GM18858 (cell line): ENCODE results near the gene BTBD2.
"Not testable (repeated sequence)": the region's sequence is repeated elsewhere in the genome, so short reads cannot be mapped to it uniquely, and the experiment has no call there.

Experiments
- ATAC-seq: cut with Tn5 transposase; IDR thresholded peaks from one replicate; pipeline ENCODE4 v1.9.1; 2021; ENCODE audit not compliant: unreplicated experiment

The BTBD2 gene

DNA sequence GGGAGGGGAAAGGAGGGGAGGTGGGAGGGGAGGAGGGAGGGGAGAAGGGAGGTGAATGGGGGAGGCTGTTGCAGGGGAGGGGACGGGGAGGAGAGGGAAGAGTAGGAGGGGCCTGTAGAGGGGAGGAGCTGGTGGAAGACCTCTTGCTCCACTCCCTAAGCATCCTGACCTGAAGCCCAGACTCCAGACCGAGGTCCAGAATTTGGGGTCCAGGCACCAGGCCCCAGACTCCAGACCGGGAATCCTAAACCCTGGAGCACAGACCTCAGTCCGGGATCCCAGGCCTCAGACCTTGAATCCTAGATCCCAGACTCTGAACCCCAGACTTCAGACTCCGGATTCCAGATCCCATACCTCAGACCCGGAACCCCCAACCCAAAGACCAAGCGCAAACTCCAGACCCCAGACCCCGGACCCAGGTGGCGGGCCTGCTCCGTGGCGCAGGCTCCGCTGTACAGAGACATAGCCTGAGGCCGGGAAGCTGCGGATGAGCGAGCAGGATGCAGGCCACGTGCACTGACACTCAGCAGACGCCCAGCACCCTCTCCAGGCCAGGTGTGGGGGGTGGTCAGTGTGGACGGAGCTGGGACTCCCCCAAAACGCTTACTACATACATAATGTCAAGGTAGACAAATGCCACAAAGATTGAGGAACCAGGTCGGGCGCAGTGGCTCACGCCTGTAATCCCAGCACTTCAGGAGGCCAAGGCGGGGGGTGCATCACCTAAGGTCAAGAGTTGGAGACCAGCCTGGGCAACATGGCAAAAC is 710 bp upstream of the BTBD2 start:
- no peak for ATAC-seq

DNA sequence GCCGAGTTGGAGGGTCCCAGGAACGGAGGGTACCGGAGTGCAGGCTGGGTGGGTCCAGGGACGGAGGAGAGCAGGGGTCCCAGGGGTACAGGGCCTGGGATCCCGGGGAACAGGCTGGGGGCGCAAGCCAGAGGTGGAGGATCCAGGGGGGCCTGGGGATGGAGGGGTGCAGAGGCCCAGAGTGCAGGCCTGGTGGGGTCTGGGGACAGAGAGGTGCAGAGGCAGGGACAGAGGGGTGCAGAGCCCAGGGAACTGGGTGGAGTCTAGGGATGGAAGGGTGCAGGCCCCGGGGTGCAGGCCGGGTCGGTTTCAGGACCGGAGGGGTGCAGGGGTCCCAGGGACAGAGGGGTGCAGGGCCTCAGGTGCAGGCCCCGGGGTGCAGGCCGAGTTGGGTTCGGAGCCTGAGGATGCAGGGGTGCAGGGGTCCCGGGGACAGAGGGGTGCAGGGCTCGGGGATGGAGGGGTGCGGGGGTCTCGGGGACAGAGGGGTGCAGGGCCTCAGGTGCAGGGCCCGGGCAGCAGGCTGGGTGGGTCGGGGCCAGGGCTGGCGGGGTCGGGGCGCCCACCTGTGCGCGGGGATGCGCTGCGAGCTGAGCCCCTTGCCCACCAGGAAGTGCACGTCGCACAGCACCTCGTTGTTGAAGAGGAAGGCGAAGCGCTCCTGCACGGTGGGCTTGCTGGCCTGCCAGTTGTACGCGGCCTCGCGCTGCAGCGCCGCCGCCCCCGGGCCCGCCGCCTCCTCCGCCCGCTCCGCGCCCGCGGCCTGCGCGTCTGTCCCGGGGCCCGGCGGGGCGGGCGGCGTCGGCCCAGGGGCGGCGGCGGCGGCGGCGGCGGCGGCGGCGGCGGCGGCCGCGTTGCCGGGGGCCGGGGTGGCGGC is 545 bp downstream of the BTBD2 start:
- no peak for ATAC-seq

DNA sequence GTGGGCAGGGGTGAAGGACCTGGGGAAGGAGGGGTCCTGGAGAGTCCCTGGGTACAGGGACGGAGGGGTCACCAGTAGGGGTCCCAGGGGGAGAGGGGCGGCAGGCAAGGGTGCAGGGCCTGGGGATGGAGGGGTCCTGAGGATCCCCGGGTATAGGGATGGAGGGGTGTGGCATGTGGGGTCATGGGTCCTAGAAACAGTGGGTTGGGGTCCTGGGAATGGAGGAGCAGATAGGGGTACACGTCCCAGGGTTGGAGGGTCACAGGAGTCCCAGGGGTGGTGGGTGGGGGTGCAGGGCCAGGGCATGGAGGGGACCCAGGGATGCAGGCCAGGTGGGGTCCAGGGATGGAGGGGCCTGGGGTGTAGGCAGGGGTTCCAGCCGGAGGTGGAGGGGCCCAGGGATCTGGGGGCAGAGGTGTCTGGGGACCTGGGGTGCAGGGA is 1.4 kb downstream of the BTBD2 start:
- ATAC-seq, result no peak

DNA sequence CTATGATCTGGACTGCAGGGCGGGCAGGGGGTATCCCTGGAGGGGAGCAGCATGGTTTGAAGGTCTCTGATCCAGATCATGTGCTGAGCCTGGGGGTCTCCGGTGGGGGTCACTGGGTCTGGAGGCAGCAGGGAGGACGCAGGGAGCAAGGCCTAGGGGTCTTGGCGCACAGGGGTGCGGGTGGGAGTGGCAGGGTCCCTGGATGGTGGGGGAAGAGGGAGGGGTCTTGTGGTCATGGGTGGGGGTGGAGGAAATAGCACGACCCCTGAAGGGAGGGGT is 1.9 kb downstream of the BTBD2 start:
- ATAC-seq, result no peak

DNA sequence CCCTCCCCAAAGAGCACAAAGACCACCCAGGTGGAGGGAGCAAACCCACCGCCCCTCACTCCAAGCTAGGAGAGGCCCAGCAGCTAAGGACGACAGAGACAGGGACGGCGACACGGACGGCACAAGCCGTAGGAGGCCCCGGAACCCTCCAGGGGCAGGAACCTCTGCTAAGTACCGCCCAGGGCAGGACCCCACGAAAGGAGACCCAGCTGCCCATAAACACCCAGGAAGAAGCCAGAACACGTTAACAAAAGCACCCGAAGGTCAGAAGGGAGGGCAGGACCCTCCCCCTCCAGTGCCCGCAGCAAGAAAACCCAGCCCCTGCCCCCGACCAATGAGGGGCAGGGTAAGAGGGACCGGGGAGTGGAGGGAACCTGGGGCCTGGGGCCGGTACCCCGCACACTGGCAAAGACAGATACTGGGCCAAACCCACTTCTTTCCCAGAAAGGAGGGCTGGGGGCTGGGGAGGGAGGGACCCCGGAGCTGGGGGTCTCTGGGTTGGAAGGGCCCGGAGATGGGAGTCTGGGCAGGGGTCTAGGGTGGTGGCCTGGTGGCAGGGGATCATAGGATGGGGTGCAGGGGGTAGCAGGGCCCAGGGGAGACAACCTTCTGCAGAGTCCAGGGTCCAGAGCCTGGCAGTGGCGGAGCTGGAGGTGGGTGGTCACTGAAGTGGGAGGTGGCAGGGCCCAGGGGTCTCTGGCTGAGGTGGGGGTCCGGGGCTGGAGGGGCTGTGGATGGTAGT is 2.4 kb downstream of the BTBD2 start:
- ATAC-seq, result no peak

DNA sequence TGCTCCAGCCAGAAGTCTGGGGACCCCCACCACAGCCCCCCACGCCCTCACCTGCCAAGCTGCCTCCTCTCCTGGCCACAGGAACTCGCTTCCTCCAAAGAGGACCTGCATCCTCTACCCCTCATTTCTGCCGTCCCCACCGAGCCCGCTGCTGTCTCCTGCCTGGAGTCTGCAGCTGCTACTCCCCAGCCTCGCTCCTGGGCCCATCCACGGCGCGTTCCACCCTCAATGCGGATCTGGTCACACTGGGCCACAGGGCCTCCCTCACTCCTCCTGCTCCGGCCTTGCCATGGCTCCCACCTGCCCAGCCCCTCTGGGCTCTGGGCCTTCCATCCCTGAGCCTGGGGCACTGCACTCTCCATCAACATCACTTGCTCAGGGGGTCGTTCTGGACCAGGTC is 4.3 kb downstream of the BTBD2 start:
- ATAC-seq, result no peak

DNA sequence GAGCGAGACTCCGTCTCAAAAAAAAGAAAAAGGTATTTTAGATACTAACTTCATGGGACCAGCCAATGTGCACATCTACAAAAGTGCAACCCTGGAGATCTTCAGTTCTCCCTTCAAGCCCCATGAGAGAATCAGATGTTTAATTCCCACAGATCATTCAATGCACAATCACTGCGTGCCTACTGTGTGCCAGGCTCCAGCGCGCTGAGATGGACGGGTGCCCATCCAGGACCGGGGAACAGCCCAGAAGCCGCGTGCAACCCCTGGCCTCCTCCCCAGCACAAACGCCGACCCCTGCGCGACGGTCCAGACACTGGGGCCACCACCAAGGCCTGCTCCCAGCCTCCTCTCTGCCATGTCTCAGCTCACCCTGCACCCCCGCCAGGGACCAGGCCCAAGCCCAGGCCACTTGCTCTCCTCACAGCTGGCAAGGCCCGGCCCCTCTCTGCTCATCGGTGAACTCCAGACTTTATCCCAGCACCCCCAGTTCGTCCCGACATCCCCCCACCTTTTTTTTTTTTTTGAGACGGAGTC is 5.3 kb downstream of the BTBD2 start:
- ATAC-seq, result no peak

DNA sequence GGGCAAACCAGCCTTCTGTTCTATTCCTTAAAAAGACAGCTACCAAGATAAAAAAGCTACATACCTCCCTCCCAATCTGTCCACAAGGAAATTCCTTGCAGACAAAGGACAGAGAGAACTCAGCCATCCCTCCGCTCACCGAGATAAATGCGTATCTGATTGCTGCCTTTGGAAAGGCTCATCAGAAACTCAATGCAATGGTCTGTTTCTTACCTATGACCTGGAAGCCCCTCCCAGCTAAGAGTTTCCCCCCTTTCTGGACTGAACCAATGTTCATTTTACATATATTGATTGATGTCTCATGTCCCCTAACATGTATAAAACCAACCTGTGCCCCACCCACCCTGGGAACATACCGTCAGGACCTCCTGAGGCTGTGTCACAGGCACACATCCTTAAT is 11.6 kb downstream of the BTBD2 start:
- no peak for ATAC-seq

DNA sequence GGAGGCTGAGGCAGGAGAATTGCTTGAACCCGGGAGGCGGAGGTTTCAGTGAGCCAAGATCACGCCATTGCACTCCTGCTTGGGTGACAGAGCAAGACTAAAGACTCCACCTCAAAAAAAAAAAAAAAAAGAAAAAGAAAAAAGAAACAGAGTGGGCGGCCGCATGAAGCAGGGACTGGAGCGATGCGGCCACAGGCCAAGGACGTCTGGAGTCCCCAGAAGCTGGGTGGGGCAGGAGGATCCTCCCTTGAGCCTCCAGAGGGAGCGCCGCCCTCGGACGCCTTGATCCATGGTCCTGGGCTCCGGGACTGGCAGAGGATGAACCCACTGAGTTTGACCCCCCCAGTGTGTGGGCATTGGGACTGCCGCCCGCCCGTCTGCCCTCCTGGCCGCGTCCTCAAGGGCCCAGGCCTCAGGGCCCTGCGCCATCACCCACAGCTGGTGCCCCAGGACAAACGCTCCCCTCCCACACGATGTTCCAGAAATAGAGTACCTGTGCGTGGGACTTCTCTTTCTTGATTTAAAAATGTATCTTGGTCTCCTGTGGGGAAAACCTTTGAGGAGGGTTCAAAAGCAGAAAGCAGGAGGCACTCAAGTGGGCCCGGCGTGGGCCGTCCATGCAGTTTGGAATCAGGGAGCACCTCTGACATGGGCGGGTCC is 15.5 kb downstream of the BTBD2 start:
- ATAC-seq, result no peak

DNA sequence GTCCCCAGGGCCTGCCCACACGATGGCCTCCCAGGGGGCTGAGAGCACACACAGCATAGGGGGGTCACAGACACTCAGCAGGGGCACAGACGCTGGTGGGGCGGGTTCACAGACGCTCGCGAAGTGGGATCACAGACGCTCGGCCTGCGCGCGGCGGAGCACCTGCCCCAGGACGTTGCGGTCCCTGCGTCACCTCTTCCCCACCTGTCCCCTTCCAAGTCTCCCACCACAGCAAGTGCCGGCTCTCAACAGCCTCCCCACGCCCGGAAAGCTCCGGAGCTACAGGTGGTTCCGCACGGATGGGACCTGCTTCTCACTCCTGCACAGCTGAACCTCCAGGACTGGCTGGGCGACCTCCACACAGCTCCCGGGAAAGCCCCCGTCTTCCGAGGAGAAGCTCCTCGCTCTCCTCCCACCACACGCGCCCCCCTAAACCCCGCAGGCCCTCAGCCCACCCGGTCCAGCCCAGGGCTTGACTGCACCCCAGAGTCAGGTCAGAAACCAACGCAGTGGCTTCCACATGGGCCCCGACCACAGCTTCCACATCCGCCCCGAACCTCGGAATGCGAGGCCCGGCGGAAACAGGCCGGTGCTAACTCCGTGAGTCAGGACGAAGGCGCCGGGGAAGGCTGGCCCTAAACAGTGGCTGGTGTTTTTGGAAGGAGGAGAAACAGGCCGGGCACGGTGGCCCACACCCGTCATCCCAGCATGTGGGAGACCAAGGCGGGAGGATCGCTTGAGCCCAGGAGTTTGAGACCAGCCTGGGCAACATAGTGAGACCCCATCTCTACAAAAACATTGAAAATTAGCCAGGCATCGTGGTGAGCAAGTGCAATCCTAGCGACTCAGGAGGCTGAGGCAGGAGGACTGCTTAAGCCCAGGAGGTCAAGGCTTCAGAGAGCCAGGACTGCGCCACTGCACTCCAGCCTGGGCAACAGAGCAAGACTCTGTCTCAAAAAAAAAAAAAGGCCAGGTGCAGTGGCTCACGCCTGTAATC is 16.5 kb downstream of the BTBD2 start:
- ATAC-seq, result no peak

DNA sequence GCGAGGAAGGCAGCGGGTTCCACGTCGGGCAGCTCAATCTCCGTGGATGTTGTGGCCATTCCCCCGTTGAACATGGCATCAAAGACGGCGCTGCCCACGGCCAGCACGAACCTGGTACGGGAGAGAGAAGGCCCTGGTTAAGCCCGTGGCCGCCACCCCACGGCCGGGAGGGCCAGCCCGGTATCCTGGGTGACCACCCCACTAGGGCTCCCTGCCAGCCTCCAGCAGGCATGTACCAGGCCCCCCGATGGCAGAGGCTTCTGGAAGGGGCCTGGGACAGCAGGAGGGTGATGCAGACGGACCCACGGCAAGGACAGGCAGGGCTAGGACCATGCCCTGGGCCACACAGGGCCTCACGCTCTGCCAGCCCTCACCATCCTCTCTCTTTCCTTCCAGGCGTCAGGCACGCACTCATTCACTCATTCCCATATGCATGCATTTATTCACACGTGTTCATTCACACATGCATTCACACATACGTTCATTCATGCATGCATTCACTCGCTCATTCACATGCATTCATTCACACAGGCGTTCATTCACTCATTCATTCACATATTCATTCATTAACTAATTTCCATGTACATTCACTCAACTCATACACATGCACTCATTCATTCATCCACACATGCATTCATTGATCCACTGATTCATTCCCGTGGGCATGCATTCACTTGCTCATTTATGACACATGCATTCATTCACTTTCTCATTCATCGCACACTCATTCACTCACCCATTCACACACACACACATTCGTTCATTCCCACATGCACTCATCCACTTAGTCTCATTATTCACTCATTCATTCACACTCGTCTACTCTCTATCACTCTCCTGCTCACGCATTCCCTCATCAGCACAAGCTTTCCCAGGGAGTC is 17.9 kb downstream of the BTBD2 start:
- no peak for ATAC-seq

DNA sequence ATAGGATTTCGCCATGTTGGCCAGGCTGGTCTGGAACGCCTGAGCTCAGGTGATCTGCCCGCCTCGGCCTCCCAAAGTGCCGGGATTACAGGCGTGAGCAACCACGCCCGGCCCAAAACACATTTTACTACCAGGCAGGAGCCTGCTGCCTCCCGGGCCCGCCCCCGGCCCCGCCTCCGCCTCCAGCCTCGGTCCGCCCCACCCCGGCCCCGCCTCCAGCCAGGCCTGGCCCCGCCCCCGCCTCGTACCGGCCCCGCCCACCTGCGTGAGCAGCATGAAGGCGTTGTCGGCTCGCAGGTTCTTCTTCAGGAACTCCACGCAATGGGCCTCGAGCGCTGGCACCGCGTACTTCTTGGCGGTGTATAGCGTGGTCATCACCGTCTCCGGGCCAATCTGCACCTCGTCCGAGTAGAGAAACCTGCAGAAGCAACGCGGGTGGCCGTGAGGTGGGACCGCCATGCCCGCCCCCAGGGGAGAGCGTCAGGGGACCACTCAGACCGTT is 22.7 kb downstream of the BTBD2 start:
- ATAC-seq, result no peak

DNA sequence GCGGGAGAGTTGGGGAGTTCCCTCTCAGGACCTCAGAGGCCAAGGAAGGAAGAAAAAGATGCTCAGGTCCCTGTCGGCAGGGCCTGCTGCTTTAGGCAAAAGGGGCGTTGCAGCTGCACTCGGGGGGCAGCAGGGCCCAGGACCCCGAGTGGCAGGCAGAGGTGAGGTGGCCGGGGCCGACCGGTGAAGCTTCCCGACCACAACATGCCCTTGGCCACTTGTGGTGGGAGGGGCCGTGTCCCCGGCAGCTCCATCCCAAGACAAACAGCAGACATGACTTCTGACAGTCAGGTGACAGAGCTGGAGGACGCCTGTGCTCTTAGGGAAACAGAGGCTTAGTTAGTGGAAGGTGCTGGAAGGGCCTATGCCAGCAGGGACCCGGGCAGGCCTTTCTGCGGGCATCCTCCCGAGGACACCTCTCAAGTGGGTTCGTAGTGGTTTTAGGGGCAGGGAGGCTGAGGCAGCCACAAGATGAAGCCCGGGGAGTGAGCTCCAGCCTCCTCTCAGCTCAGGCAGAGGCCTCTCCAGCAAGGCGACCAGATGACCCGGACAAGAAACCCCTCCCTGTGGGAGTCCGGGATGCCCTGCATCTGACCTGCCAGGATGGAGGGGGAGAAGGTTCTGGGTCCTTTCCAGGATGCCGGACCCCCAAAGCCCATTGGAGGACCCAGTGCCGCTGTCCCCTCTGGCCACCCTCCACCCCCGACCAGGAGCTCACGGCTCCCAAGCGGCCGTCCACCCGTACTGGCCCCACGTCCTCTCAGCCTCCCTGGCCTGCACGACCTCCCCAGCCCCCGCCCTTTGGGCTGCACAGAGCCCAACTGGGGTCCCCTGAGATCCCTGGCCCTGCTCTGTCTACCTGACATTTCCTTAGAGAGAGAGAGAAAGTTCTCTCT is 24.2 kb downstream of the BTBD2 start:
- no peak for ATAC-seq

DNA sequence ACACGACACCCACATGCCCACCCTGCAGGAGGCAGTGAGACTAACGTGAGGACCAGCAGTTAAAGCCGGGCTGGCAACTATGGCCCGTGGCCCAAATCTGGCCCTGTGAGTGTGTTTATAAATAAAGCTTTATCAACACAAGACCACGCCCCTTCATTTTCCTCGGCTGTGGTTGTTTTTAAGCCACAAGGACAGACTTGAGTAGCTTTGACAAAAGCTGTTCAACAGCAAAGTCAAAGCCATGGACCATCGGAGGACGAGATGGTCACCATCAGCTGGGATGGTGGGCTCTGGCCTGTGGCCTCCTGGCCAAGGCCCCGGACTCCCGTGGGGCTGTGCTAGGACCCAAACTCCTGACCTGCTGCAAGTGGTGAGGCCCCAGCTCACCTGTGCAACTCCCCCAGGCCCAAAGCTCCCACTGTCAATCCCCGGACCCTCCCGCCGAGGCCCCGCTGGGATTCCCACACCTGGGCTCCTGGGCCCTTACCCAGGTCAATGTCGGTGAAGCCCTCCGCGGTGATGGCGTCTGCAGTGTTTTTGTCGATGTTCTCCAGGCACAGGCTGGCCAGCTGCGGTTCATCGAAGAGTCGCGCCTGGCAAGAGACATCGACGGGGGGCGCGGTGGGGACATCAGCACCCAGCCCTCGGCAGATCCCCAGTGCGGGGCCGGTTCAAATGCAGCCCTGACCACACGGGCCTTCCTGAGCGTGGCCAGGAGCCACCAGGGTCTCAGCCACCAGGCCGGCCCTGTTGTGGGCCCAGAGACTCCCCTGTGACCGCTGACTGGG is 25.1 kb downstream of the BTBD2 start:
- no peak for ATAC-seq

DNA sequence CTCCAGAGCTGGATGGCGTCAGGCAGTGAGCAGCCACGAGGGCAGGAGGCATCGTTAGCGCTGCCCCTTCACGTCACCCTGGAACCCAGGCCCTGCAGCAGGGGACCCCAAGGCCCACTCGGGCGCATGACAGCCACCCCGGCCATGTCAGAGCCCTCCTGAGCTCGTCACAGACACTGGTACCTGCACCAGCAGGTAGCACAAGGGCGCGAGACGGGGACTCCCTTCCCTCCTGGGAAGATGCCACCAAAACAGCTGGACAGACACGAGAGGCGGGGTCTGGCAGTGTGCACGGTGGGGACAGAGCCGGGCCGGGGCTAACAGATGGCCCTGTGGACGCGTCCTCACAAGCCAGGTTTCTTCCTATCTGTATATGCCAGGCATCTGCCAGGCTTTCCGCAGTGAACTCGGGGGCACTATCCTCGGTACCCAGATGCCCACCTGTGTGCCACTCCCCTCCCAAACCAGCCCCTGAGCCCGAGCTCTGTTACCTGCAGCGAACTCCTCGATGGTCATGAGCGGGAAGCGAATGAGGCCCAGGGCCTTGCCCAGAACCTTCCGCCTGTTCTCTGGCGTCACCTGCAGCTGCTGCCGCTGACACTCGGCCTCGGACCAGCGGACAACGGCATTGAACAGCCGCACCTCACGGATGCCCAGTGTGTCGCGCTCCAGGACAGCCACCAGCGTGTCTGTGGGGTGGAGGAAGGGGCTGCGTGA is 25.8 kb downstream of the BTBD2 start:
- no peak for ATAC-seq

DNA sequence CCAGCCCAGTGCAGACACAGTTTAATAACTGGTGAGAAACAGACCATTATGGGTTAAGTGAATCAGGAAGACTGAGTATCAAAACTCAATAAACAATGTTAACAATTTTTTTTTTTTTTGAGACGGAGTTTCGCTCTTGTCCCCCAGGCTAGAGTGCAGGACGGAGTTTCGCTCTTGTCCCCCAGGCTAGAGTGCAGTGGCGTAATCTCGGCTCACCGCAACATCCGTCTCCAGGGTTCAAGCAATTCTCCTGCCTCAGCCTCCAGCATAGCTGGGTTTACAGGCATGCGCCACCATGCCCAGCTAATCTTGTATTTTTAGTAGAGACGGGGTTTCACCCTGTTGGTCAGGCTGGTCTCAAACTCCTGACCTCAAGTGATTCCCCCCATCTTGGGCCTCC is 27.1 kb downstream of the BTBD2 start:
- not testable (repeated sequence) for ATAC-seq
